Cortex of kidney (tissue), 1 donor: ENCODE data around the gene ATP8A1.

Experiments
- DNase-seq: peaks from one replicate; lab custom pipeline; 2025; lab: John Stamatoyannopoulos, UW

ATP8A1 gene

DNA sequence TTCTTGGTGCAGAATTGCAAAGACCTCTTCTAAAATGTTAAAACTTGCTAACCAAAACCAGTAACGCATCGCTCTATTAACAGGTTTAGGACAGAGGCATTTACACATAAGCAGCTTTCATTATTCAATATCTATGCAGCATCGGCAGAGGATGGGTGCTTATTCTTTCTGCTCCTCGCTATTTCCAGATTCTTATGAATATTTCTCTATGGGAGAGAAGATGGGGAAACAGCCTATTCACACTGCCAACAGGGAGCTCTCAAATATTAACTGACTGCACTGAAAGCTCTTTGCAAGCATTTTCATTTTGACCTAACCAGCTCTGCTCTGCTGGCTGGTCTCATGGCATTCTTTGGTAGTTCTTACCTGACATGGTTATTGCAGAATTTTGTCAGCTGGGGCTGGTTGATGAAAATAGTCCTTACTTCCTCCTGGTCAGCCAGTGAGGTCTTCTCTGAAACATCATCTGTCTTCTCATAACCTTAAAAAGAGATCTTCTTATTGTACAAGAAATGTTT is 30.2 kb downstream of the ATP8A1 start:
- DNase-seq, result no peak

- DNase-seq, result no peak
Observed at GRCh38 chr4:42625329-42625728, 31.6 kb downstream of the ATP8A1 start.

- DNase-seq, result no peak
Observed at GRCh38 chr4:42624551-42624950, 32.4 kb downstream of the ATP8A1 start.

- no peak for DNase-seq
Observed at GRCh38 chr4:42618023-42618422, 38.9 kb downstream of the ATP8A1 start.

DNA sequence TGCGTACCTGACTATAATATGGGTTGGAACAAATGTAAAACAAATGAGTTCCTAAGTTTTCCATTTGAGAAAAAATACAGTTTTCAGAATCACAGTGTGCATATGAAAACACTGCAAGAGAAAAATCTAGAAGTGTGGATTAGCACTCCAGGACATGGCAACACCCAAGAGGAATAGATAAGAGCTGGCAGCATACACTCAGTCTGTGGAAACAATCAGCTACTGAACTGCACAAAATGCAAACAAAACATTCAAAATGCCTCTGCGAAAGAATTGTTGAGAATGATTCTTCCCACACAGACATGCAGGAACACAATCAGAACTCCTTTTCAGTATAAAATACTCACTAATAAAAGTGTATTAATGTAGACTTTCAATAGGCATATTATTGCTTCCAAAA is 39.9 kb downstream of the ATP8A1 start:
- DNase-seq, result no peak

DNA sequence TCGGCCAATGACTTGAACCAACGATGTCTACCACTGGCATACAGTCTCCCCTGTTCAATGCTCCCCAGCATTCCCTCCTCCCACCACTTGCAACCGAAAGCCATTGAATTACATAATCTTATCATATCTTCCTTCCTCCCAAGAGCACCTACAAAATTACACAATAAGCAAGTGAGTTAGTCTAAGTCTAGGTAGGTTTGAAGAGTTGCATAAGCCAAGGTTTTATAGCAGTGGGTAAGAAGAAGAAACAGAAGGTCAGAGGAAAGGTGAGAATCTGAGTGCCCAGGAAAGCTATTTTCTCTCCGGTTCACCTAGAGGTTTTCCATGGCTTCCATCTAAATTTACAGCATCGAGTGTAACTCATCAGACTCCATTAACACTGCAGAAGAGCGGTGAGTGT is 40.3 kb downstream of the ATP8A1 start:
- no peak for DNase-seq

GRCh38 chr4:42615131-42615763 is 41.7 kb downstream of the ATP8A1 start:
- no peak for DNase-seq

GRCh38 chr4:42612898-42613297 is 44.0 kb downstream of the ATP8A1 start:
- no peak for DNase-seq

- no peak for DNase-seq
Observed at GRCh38 chr4:42610941-42611340, 46.0 kb downstream of the ATP8A1 start.

- no peak for DNase-seq
Observed at GRCh38 chr4:42609051-42609450, 47.9 kb downstream of the ATP8A1 start.

- no peak for DNase-seq
Observed at GRCh38 chr4:42608551-42608950, 48.4 kb downstream of the ATP8A1 start.

DNA sequence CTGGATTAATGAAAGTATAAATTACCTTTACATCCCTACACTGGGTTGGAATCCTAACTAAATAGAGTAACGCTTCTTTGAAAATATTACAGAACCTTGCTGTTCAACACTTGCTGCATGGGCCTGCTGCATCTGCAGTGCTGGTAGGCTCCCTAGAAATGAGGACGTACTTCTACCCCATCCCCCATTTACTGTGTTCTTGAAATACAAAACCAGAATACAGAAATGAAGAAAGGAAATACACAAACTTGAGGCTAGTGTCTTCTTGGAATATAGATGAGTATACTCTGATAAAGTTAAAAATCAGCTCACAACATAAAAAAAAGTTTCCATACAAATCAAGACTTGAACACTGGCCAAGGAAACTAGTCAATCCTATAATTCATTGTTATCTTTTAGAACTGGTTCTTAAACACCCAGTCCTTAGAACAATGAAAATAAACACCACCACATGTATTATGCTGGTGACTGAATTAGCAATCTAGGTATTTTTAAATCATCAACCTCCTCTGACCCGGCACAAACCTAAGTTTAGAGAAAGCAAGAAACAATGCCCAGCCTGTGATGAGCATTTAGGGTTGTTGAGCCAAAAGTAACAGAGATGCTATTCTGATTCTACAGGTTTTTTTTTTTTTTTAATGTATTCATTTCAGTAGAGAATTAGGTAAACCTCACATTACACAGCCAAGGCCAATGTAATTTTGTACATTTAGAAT is 49.7 kb downstream of the ATP8A1 start:
- DNase-seq, result no peak

DNA sequence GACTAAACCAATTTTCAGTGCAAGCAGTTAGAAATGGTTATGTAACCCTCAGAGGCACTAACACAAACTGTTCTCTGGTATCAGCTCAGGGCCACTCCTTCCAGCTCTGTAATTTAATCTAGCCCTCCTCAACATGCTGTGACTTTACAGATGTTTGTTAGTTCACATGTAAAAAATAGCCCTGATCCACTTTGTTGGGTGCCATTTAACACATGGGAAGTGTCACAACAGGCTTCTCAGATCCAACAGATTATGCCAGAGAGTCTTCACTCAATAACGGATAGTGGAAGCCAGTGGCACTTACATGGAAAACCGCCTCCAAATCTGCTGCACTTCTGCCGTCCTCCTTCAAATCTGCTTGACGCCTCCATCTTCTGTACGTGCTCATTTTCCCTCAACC is 51.6 kb downstream of the ATP8A1 start:
- DNase-seq, result no peak

DNA sequence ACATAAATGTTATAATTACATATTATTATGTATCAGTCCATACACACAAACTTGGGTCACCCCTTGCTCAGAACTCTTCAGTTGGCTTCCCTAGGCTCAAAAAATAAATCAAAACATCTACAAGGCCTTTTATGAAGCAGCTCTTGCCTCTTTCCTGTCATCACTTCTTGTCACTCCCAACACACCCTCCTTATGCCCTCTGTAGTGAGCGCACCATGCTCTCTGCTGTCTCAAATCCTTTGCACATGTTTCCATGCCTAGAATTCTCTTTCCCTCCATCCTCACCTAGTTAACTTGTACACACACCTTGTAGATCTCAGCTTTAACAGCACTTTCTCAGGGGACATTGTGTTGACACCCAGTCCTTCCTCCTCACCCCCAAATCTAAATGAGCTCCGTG is 53.0 kb downstream of the ATP8A1 start:
- no peak for DNase-seq

- DNase-seq, result no peak
Observed at GRCh38 chr4:42600578-42600977, 56.3 kb downstream of the ATP8A1 start.

- DNase-seq, result no peak
Observed at GRCh38 chr4:42596918-42597317, 60.0 kb downstream of the ATP8A1 start.

DNA sequence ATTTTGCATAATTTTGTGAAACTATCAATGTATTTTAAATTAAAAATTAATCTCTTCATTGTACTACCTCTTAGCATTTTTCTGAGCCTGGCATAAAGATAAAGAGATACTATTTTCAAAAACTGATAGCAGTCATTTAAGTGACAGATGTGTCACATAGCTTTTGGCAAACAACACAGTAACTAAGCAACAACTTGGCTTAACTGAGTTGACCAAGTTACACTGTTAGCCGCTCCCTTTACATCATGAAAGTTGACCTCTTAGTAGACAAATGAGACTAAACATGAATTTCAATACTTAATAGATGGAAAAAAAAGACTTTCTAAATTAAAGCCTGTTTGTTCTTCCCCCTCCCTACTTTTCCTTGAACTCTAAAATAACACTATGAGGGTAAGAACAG is 62.0 kb downstream of the ATP8A1 start:
- DNase-seq, result no peak

DNA sequence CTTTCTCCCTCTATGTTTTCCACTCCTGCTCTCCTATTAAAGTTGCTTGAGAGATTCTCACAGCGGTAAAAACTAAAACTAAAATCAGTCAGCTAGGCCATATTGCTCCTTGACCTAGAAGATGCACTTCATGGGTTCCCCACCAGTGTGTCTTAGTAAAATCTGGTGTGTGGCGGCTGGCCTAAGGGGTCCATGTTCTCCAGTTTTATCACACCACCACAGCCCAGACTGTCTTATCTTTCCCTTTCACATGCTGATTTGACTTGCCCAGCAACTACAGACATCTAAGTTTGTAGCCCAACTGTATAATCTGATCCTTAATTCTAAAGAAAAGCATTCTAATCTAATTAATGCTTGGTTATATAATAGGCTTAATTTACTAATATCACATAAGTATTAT is 68.0 kb downstream of the ATP8A1 start:
- DNase-seq, result no peak

GRCh38 chr4:42586775-42587174 is 70.1 kb downstream of the ATP8A1 start:
- DNase-seq, result no peak

GRCh38 chr4:42579903-42580302 is 77.0 kb downstream of the ATP8A1 start:
- no peak for DNase-seq

- no peak for DNase-seq
Observed at GRCh38 chr4:42578187-42578586, 78.7 kb downstream of the ATP8A1 start.

- DNase-seq, result no peak
Observed at GRCh38 chr4:42574870-42575430, 82.0 kb downstream of the ATP8A1 start.

- no peak for DNase-seq
Observed at GRCh38 chr4:42573249-42573648, 83.7 kb downstream of the ATP8A1 start.
